ENCODE results near the gene ARHGAP22.

The ARHGAP22 gene

DNA sequence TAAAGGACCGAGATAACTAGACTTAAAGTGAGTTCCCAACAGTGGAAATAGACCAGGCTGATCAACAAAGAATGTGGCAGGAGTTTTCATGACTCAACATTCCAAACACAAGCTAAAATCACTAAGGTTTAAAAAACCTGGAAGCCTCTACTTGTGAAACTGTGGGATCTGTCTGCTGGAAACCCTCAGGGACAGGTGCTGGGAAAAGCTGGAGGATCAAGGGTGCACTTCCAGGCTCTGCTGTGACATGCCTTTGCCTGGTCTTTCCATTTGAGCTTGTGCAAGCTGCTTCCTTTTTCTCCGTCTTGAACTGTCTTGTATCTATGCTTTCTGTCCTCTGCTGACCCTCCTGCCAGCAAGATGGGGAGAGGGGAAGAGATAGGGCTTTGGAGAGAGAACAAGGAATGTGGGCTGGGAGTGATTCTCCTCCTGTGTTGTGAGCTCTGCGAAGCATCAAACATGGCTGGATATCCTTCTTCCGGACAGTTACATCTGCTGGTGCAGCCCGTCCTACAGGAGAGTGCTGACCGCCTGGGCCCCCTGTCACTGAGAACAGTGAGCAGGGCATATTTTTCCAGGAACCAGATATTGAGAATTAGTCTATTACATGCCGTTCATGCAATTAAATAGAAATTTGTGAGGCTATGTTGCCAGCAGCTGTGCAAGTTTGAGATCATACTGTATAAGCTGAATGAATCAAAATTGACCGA, 25.5 kb downstream of the ARHGAP22 start:
- no peak for TF ChIP-seq ZFX (IDR thresholded peaks at IDR 0.05; ENCODE audit: borderline replicate concordance)
- TF ChIP-seq, protein P1, sequence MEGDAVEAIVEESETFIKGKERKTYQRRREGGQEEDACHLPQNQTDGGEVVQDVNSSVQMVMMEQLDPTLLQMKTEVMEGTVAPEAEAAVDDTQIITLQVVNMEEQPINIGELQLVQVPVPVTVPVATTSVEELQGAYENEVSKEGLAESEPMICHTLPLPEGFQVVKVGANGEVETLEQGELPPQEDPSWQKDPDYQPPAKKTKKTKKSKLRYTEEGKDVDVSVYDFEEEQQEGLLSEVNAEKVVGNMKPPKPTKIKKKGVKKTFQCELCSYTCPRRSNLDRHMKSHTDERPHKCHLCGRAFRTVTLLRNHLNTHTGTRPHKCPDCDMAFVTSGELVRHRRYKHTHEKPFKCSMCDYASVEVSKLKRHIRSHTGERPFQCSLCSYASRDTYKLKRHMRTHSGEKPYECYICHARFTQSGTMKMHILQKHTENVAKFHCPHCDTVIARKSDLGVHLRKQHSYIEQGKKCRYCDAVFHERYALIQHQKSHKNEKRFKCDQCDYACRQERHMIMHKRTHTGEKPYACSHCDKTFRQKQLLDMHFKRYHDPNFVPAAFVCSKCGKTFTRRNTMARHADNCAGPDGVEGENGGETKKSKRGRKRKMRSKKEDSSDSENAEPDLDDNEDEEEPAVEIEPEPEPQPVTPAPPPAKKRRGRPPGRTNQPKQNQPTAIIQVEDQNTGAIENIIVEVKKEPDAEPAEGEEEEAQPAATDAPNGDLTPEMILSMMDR (IDR thresholded peaks at IDR 0.05) = no peak
- no peak overlapping the region for H3K27ac ChIP-seq

- TF ChIP-seq, protein P1 (IDR thresholded peaks at IDR 0.05) = no peak
- no peak for TF ChIP-seq ZFX (IDR thresholded peaks at IDR 0.05; ENCODE audit: borderline replicate concordance)
- H3K27ac ChIP-seq = no peak overlapping the region
These were observed 27.7 kb downstream of the ARHGAP22 start for GRCh38 chr10:48577158-48577557.

GRCh38 chr10:48576501-48576900, 28.4 kb downstream of the ARHGAP22 start:
- H3K27ac ChIP-seq = no peak overlapping the region
- TF ChIP-seq, protein P1 (IDR thresholded peaks at IDR 0.05) = no peak
- no peak for TF ChIP-seq ZFX (IDR thresholded peaks at IDR 0.05; ENCODE audit: borderline replicate concordance)

DNA sequence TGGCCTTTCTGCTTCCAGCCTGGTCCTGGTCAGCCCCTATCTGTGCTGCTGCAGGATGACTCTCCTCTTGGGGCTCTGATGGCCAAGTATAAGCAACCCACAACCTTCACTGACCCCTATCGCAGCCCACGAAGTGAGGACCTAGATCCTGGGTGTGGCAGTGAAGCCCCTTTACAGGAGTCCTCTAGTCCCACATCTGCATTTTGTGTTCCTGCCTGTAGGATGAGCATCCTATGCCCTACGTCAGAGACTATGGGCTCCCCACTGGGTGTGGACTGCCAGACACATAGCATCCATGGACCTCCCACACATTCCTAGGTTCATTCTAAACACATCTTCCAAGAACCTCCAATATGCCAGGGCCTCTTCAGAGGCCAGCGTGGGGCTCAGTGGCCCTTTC, 29.0 kb downstream of the ARHGAP22 start:
- H3K27ac ChIP-seq = no peak overlapping the region
- TF ChIP-seq ZFX (IDR thresholded peaks at IDR 0.05; ENCODE audit: borderline replicate concordance) = no peak
- TF ChIP-seq, protein P1 (IDR thresholded peaks at IDR 0.05) = no peak

DNA sequence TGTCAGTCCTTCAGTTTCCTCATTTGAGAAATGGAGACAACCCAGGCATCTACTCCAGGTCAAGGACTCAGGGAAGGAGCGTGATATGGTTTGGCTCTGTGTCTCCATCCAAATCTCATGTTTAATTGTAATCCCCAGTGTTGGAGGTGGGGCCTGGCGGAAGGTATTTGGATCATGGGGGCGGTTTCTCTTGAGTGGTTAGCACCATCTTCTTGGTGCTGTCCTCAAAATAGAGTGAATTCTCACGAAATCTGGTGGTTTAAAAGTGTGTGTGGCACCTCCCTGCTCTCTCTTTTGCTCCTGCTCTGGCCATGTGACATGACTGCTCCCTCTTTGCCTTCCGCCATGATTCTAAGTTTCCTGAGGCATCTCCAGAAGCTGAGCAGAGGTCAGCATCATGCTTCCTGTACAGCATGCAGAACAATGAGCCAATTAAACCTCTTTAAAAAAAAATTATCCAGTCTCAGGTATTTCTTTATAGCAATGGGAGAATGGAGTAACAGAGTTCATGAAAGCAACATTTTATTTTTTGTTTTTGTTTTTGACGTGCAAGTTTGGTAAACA, 30.0 kb downstream of the ARHGAP22 start:
- TF ChIP-seq ZFX (IDR thresholded peaks at IDR 0.05; ENCODE audit: borderline replicate concordance) = no peak
- TF ChIP-seq, protein P1 (IDR thresholded peaks at IDR 0.05) = no peak
- no peak overlapping the region for H3K27ac ChIP-seq

- no peak overlapping the region for H3K27ac ChIP-seq
- TF ChIP-seq ZFX (IDR thresholded peaks at IDR 0.05; ENCODE audit: borderline replicate concordance) = no peak
These were observed 30.5 kb downstream of the ARHGAP22 start for GRCh38 chr10:48574322-48574796.

DNA sequence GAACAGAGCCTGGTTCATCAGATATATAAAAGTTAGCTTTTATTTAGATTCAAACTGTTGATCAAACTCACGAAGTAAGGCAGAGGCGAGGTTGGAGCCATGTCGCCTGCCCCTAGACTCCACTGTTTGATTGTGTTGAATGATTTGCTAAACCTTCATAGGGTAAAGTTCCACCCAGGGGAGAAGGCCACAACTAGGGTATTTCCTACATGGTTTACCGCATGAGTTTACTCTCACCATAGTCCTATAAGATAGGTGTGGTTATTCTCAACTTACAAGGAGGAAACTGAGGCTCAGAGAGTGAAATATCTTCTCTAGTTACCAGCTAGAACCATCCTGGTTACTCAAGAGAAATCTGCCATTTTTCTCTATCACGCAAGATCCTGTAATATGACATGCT, 31.8 kb downstream of the ARHGAP22 start:
- H3K27ac ChIP-seq = no peak overlapping the region
- no peak for TF ChIP-seq ZFX (IDR thresholded peaks at IDR 0.05; ENCODE audit: borderline replicate concordance)
- TF ChIP-seq, protein P1 (IDR thresholded peaks at IDR 0.05) = no peak
